Gastroesophageal sphincter (tissue), 3 donors: Measurements from ENCODE around the gene TMIE.

Experiments
- CTCF ChIP-seq, 4 experiments: fragments of 200-600 bp in 2 of 4; fragments of 450-650 bp in 2 of 4; sonication (generic) in 1 of 4; IDR thresholded peaks; one replicate each; pipeline ENCODE4 v1.5.1; 2017 to 2019; ENCODE audit warnings: antibody characterized with exemption in 4 of 4, mild to moderate bottlenecking in 2 of 4, moderate library complexity in 2 of 4
- EP300 ChIP-seq: sonication (generic); formaldehyde crosslinking; IDR thresholded peaks from one replicate; pipeline ENCODE4 v1.6.1; 2017; ENCODE audit warnings: antibody characterized with exemption, mild to moderate bottlenecking
- POLR2A ChIP-seq, 2 donors: fragments of 450-650 bp; IDR thresholded peaks; one replicate each; pipeline ENCODE4 v1.6.1; 2017; ENCODE audit warnings: antibody characterized with exemption in 2 of 2, mild to moderate bottlenecking in 2 of 2, moderate library complexity in 1 of 2
- POLR2AphosphoS5 ChIP-seq: sonication (generic); formaldehyde crosslinking; IDR thresholded peaks from one replicate; pipeline ENCODE4 v1.6.1; 2017; ENCODE audit warnings: antibody characterized with exemption

GRCh38 chr3:46707601-46708011 is 6.4 kb downstream of the TMIE start:
- TF ChIP-seq CTCF (IDR thresholded peaks at IDR 0.05), result no peak
- TF ChIP-seq POLR2A (IDR thresholded peaks at IDR 0.05), result no peak
- no peak for TF ChIP-seq POLR2AphosphoS5
- no peak for TF ChIP-seq EP300
